ENCODE results near the gene ZNF805. TPM values are rescaled to one million over a fixed set of nuclear protein-coding genes. Genes with fewer than 3 reads are reported as not detected.

Gene ZNF805
- polyA plus RNA-seq, 1 of the 3 experiments (the other 2 are of a cell fraction), result 1.5 TPM

GRCh38 chr19:57239982-57240310, 486 bp upstream of the ZNF805 start:
- Histone ChIP-seq H3K36me3 (replicated peaks in 1 of 2; ENCODE audit: control insufficient read depth in 1 of 2, insufficient read depth in 2 of 2, low read length in 1 of 2) (peaks cover 8 to 9% of the 10 kb centered on the region in 2 experiments), H3K9me2 (no peaks in the 10 kb centered on the region), H2AFZ (ENCODE audit: low read depth) (peak overlapping the region; percentile 100), H3K4me3 (ENCODE audit: low read depth in 2 of 2, low read length in 1 of 2) (peak overlapping the region; percentile 82 to 85), H3K9ac (peak overlapping the region; percentile 87), H3F3A (replicated peaks; ENCODE audit: insufficient read depth) (no peaks in the 10 kb centered on the region), H4K20me1 (ENCODE audit: insufficient read depth) (no peaks in the 10 kb centered on the region), H3K79me2 (ENCODE audit: insufficient read depth) (peaks cover 43% of the 10 kb centered on the region), H3K4me1 (ENCODE audit: control insufficient read depth in 1 of 2, insufficient read depth in 2 of 2, low read depth in 1 of 2, low read length in 1 of 2) (peaks cover 10 to 15% of the 10 kb centered on the region in 2 experiments; a peak in 2 of 4 replicates), H3K9me3 (no peaks in the 10 kb centered on the region), H3K4me2 (peak overlapping the region; percentile 81), H3K27ac (ENCODE audit: low read depth in 2 of 2, low read length in 1 of 2) (peak overlapping the region; percentile 72 to 80), H3K27me3 (ENCODE audit: insufficient read depth) (no peaks in the 10 kb centered on the region)
- no peak for TF ChIP-seq REST (IDR thresholded peaks at IDR 0.05; ENCODE audit: low read depth, low read length)
- TF ChIP-seq FOXM1 (IDR thresholded peaks at IDR 0.05; ENCODE audit: low read depth), result no peak
- no peak for TF ChIP-seq MXI1 (IDR thresholded peaks at IDR 0.05; ENCODE audit: low read depth, low read length)
- TF ChIP-seq FOSL2 (IDR thresholded peaks at IDR 0.05; ENCODE audit: borderline replicate concordance, low read depth), result no peak
- no peak for TF ChIP-seq CTCF (IDR thresholded peaks at IDR 0.05)
- no peak for TF ChIP-seq NRF1 (IDR thresholded peaks at IDR 0.05; ENCODE audit: low read depth, low read length)
- no peak for TF ChIP-seq JUND (IDR thresholded peaks at IDR 0.05)
- no peak for TF ChIP-seq USF2 (IDR thresholded peaks at IDR 0.05; ENCODE audit: borderline replicate concordance, low read depth, low read length)
- TF ChIP-seq NFIC (IDR thresholded peaks at IDR 0.05; ENCODE audit: borderline replicate concordance), result no peak
- TF ChIP-seq RAD21 (IDR thresholded peaks at IDR 0.05; ENCODE audit: low read length), result no peak
- TF ChIP-seq ZBTB33 (IDR thresholded peaks at IDR 0.05; ENCODE audit: borderline replicate concordance, low read depth), result no peak
- TF ChIP-seq ELF1 (IDR thresholded peaks at IDR 0.05), result no peak
- no peak for TF ChIP-seq YY1 (IDR thresholded peaks at IDR 0.05; ENCODE audit: low read depth)
- TF ChIP-seq PBX3 (IDR thresholded peaks at IDR 0.05), result no peak
- TF ChIP-seq GATA2 (CRISPR knock-in tag; IDR thresholded peaks at IDR 0.05), result no peak
- TF ChIP-seq SIN3A (IDR thresholded peaks at IDR 0.05; ENCODE audit: borderline replicate concordance, low read depth, low read length), result no peak
- TF ChIP-seq TEAD4 (IDR thresholded peaks at IDR 0.05; ENCODE audit: borderline replicate concordance, insufficient read depth), result no peak
- no peak for TF ChIP-seq IRF3 (IDR thresholded peaks at IDR 0.05; ENCODE audit: low read depth, low read length)
- TF ChIP-seq MAX (IDR thresholded peaks at IDR 0.05; ENCODE audit: low read depth), result no peak
- TF ChIP-seq TCF12 (IDR thresholded peaks at IDR 0.05), result no peak
- 59% methylated on average over 12 of the region's 12 CpGs for WGBS (ENCODE audit: low lambda C conversion rate)
- DNase-seq, result no peak
- ChIA-PET POLR2A (no interaction called here), CTCF (no interaction called here)
